Erythroblast (primary cell): Measurements from ENCODE around the gene RIN3.

ENCODE experiments used
- GATA1 ChIP-seq: IDR thresholded peaks from 2 replicates; pipeline ENCODE4 v1.6.1; 2011; ENCODE audit warnings: low read depth, mild to moderate bottlenecking, control low read depth, low read length, moderate library complexity
- POLR2A ChIP-seq: IDR thresholded peaks from 2 replicates; pipeline ENCODE4 v1.6.1; 2011; ENCODE audit warnings: mild to moderate bottlenecking, low read length

DNA sequence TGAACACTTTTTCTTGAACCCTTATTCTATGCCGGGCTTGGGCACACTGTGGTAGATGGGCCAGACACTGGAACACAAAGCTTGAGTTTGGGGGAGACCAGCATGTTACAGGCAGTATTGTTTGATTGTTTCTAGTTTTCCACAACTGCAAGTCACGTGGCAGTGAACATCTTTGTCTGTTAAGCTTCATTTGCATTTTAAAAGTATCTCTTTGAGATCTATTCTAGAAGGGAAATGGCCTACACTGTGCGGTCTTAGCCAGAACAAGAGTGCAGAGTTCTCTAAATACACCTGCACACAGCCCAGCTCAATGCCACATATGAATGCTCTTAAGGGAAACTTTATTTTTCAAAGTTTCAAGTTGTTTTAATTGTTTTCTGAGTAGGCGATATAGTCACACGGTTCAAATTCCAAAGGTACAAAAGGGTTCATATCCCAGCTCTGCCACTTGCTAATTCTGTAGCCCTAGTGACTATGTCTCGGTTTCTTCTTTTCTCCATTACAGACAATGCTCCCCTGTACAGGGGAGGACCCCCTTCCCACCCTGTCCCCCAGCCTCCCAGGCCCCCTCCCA, 24.9 kb downstream of the RIN3 start:
- TF ChIP-seq POLR2A, result no peak
- no peak for TF ChIP-seq GATA1
